Measurements from ENCODE around the gene PNLDC1.
A peak's percentile ranks its signal among the peaks of the same experiment; 100 is the strongest.
"Not testable (repeated sequence)": the region's sequence is repeated elsewhere in the genome, so short reads cannot be mapped to it uniquely, and the experiment has no call there.

PNLDC1 gene

GRCh38 chr6:159821122-159821521, 21.0 kb downstream of the PNLDC1 start:
- no peak overlapping the region for H3K4me3 ChIP-seq (ENCODE audit: low read depth, low read length)
- 0 out of 2 replicates have a peak, but pooled peaks have one; percentile 34 for TF ChIP-seq MAX (IDR thresholded peaks at IDR 0.05; ENCODE audit: low read depth, low read length)
- no peak for TF ChIP-seq POLR2A (IDR thresholded peaks at IDR 0.05; ENCODE audit: extremely low read depth, insufficient read length)
- peak; percentile 58 for DNase-seq (ENCODE audit: low read depth)

GRCh38 chr6:159821726-159822125, 21.6 kb downstream of the PNLDC1 start:
- no peak overlapping the region for H3K4me3 ChIP-seq (ENCODE audit: low read depth, low read length)
- no peak for DNase-seq (ENCODE audit: low read depth)

GRCh38 chr6:159823953-159824352, 23.9 kb downstream of the PNLDC1 start:
- TF ChIP-seq CTCF (IDR thresholded peaks at IDR 0.05; ENCODE audit: low read depth, low read length) (no peak), POLR2A (IDR thresholded peaks at IDR 0.05; ENCODE audit: extremely low read depth, insufficient read length) (no peak), MAX (IDR thresholded peaks at IDR 0.05; ENCODE audit: low read depth, low read length) (no peak), MYC (IDR thresholded peaks at IDR 0.05; ENCODE audit: low read depth, low read length) (no peak)
- no peak overlapping the region for H3K4me3 ChIP-seq (ENCODE audit: low read depth, low read length)
- DNase-seq (ENCODE audit: low read depth), result no peak

More at GRCh38 chr6:159821726-159822125, 21.6 kb downstream of the PNLDC1 start:
- no peak for TF ChIP-seq MAX (IDR thresholded peaks at IDR 0.05; ENCODE audit: low read depth, low read length)
- TF ChIP-seq POLR2A (IDR thresholded peaks at IDR 0.05; ENCODE audit: extremely low read depth, insufficient read length), result no peak
- no peak for TF ChIP-seq MYC (IDR thresholded peaks at IDR 0.05; ENCODE audit: low read depth, low read length)
- no peak for TF ChIP-seq CTCF (IDR thresholded peaks at IDR 0.05; ENCODE audit: low read depth, low read length)

GRCh38 chr6:159824690-159825089, 24.6 kb downstream of the PNLDC1 start:
- DNase-seq (ENCODE audit: low read depth), result not testable (repeated sequence)

GRCh38 chr6:159826004-159826403, 25.9 kb downstream of the PNLDC1 start:
- H3K4me3 ChIP-seq (ENCODE audit: low read depth, low read length), result no peak overlapping the region
- TF ChIP-seq MAX (IDR thresholded peaks at IDR 0.05; ENCODE audit: low read depth, low read length) (no peak), CTCF (IDR thresholded peaks at IDR 0.05; ENCODE audit: low read depth, low read length) (no peak), MYC (IDR thresholded peaks at IDR 0.05; ENCODE audit: low read depth, low read length) (no peak), POLR2A (IDR thresholded peaks at IDR 0.05; ENCODE audit: extremely low read depth, insufficient read length) (no peak)
- DNase-seq (ENCODE audit: low read depth), result no peak

More at GRCh38 chr6:159824690-159825089, 24.6 kb downstream of the PNLDC1 start:
- not testable (repeated sequence) for H3K4me3 ChIP-seq (ENCODE audit: low read depth, low read length)

GRCh38 chr6:159826968-159827647, 27.0 kb downstream of the PNLDC1 start:
- TF ChIP-seq MYC (IDR thresholded peaks at IDR 0.05; ENCODE audit: low read depth, low read length) (no peak), CTCF (IDR thresholded peaks at IDR 0.05; ENCODE audit: low read depth, low read length) (no peak), MAX (IDR thresholded peaks at IDR 0.05; ENCODE audit: low read depth, low read length) (no peak), POLR2A (IDR thresholded peaks at IDR 0.05; ENCODE audit: extremely low read depth, insufficient read length) (no peak)
- no peak for DNase-seq (ENCODE audit: low read depth)
- H3K4me3 ChIP-seq (ENCODE audit: low read depth, low read length), result no peak overlapping the region
